HG03439 (cell line): ENCODE results near the gene KLC1.
"Not testable (repeated sequence)": the region's sequence is repeated elsewhere in the genome, so short reads cannot be mapped to it uniquely, and the experiment has no call there.

Experiments
- ATAC-seq: cut with Tn5 transposase; IDR thresholded peaks from one replicate; pipeline ENCODE4 v1.9.1; 2021; ENCODE audit warnings: mild to moderate bottlenecking, moderate library complexity; ENCODE audit not compliant: unreplicated experiment

The KLC1 gene

GRCh38 chr14:103625356-103626095 lies 3.5 kb upstream of the KLC1 start:
- no peak for ATAC-seq

DNA sequence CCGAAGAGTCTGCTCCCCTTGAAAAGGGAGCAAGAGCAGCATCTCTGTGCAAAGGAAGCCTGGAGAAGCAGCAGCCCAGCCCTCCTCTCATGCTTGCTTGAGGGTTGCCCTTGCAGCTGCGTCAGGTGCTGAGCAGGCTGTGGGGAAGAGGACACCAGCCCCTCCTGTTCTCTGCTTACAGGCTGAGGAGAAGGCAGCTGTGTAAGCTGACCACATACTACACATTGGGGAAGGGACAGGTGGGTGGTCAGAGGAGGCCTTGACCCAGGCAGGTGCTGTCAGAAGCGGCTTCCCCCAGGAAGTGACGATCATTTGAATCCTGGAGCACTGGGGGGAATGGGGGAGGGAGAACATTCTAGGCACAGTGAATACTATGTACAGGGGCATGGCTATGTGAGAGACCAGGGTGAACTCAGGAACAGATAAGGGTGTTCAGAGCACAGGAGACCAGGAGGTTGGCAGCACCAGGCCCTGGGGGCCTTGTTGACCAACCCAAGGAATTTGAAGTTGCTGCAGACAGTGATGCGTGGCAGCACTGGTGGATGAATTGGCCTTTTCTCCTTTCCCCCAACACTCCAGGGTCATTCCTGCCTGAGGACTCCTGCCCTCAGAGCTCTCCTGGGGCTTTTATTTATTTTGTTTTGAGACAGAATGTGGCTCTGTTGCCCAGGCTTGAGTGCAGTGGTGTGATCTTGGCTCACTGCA lies 2.7 kb upstream of the KLC1 start:
- ATAC-seq: no peak

GRCh38 chr14:103627073-103628025 lies 1.7 kb upstream of the KLC1 start:
- no peak for ATAC-seq

- ATAC-seq: no peak
Measured at GRCh38 chr14:103628221-103628683, 759 bp upstream of the KLC1 start.

- peak; percentile 25 for ATAC-seq
Measured at GRCh38 chr14:103629503-103630121, 601 bp downstream of the KLC1 start.

GRCh38 chr14:103630364-103631108 lies 1.5 kb downstream of the KLC1 start:
- ATAC-seq: no peak

GRCh38 chr14:103633391-103633790 lies 4.4 kb downstream of the KLC1 start:
- no peak for ATAC-seq

DNA sequence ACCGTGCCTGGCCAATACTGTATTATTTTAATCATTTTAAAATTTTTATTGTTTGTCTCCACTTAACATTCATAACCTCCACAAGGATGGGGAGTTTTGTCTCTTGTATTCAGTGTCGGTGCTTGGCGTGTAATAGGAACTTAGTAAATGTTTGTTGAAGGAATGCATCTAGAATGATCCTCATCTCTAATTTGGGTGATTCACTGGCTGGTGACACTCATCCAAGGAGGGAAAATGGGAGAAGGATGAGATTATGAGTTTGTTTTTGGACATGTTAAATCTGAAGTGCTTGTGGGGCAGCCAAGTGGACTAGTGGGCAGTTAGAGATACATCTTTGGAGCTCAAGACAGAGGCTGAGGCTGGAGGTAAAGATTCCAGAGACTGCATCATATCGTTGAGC lies 5.1 kb downstream of the KLC1 start:
- ATAC-seq: no peak

GRCh38 chr14:103638594-103638993 lies 9.6 kb downstream of the KLC1 start:
- ATAC-seq: no peak

GRCh38 chr14:103641161-103641560 lies 12.2 kb downstream of the KLC1 start:
- no peak for ATAC-seq

- no peak for ATAC-seq
Measured at GRCh38 chr14:103646189-103646588, 17.2 kb downstream of the KLC1 start.

DNA sequence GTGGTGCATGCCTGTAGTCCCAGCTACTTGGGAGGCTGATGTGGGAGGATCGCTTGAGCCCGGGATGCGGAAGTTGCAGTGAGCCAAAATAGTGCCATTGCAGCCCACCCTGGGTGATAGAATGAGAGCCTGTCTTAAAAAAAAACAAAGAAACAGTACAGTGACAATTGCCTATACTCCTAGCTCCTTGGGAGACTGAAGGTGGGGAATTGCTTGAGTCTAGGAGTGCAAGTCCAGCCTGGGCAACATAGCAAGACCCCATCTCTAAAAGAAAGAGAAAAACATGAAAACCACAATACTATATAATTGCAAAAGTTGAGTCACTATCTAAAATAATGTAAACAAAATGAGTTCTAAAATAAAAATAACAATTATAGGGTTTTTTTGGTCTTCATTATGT lies 20.0 kb downstream of the KLC1 start:
- ATAC-seq: no peak

DNA sequence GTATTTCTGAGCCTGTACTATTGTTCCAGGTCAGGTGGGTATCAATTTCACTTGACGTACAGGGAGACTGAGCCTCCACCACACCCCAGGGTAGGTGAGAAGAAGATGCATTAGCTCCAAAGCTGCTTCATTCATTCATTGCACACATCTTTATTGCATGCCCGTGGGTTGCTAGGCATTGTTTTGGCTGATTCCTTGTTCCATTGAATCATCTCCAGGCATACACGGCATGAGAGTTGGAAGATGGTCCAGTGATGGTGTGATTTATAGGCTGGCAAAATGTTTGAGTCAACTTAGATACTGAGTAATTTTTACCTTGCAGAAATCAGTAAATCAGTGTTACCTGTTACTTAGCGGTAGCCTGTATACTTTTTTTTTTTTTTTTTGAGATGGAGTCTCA lies 21.2 kb downstream of the KLC1 start:
- ATAC-seq: no peak

DNA sequence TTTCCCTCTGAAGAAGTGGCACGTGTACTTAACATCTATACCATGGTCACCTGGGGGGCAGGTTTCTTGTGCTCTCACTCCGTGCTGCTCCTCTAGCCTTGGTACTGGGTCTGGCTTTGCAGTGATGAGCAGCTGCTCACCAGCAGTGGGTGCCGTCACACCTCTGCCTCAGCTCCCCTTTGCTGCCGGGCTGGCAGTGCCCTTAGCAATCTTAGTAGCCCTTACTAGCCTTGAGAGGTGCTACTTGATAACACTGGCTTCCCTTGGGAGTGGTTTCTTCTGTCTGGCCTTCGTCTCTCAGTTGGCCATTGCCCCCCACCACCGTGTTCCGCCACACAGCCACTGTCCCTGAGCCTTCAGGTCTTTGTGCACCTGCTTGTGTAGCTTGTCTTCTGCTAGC lies 22.6 kb downstream of the KLC1 start:
- ATAC-seq: no peak

GRCh38 chr14:103652806-103653205 lies 23.8 kb downstream of the KLC1 start:
- ATAC-seq: no peak

DNA sequence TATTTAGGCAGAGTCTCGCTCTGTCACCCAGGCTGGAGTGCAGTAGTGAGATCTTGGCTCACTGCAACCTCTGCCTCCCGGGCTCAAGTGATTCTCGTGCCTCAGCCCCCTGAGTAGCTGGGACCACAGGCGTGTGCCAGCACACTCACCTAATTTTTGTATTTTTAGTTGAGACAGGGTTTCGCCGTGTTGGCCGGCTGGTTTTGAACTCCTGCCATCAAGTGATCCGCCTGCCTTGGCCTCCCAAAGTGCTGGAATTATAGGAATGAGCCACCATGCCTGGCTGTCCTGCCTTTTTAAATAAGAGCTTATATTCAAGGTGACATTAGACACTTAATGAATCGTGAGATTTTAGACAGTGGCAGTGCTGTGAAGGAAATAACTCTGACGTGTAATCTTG lies 24.3 kb downstream of the KLC1 start:
- not testable (repeated sequence) for ATAC-seq

DNA sequence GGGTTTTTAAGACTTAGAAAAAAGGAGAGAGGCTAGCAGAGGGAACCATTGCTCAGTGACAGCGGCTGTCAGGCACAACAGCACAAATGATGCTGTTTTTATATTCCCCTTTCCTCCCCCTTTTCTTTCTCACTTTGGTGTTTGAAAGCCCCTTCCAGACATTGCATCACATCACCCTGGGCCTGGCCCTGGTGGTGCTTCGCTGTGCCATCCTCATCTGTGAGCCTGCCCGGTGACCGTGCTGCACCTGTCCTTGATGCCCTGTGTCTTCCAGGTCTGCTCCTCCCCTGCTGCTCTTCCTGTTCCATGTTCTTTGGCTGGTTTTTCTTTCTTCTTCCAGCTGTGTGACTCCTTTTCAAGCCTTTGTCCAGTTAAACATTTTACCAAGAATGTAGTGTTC lies 24.8 kb downstream of the KLC1 start:
- ATAC-seq: no peak

- no peak for ATAC-seq
Measured at GRCh38 chr14:103654619-103655018, 25.6 kb downstream of the KLC1 start.

GRCh38 chr14:103656031-103656755 lies 27.2 kb downstream of the KLC1 start:
- ATAC-seq: no peak

- ATAC-seq: no peak
Measured at GRCh38 chr14:103656756-103657133, 27.7 kb downstream of the KLC1 start.
